HT1080 (cell line): Measurements from ENCODE around the gene LIN54. TPM values are rescaled to one million over a fixed set of nuclear protein-coding genes. Genes with fewer than 3 reads are reported as not detected.
"Not testable (repeated sequence)": the region's sequence is repeated elsewhere in the genome, so short reads cannot be mapped to it uniquely, and the experiment has no call there.

Experiments used
- DNase-seq: peaks from one replicate; pipeline ENCODE4 v3.0.0-alpha.2; 2015; ENCODE audit warnings: low read depth
- total RNA-seq: library from RNA; depleted of rRNA; stranded (reverse); fragments of >200 nt; shearing (Covaris generic); gene quantifications from 2 replicates; pipeline ENCODE4 v1.2.3, GENCODE V29; 2014

LIN54 gene
- total RNA-seq, 1 experiment from 2014 or later: 18.5 TPM

DNA sequence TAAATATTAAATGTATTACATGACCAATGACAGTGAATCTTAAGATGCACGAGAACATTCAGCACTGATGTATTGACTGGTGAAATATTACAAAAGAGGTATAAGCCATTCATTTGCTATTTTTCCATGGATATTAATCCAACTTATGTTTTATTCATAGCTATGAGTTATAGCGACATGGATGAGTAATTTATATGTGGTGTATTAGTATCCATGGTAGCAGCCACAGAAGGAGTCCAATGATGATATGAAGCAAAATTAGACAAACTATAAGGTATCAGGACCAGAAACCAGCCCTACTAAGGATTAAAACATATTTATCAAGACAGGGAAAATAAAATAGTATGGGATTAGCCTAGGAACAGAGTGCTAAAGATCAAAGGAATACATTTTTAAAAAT lies 59.4 kb downstream of the LIN54 start:
- DNase-seq: no peak

DNA sequence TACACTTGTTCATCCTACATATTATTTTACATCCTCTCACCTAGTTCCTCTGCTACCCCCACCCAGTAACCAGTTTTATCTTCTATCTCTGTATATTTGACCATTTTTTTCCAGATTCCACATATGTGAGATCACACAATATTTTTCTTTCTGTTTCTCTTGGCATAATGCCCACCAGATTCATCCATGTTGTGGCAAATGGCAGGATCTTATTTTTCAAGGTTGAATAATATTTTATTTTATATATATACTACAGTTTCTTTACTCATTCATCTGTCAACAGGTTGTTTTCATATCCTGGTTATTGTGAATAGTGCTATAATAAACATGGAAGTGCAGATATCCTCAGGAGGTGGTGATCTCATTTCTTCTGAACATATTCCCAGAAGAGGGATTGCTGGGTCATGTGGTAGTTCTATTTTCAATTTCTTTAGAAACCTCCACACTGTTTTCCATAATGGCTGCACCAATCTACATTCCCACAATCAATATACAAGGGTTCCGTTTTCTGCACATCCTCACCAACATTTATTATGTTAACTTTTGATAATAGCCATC lies 61.9 kb downstream of the LIN54 start:
- peak; percentile 32 for DNase-seq

DNA sequence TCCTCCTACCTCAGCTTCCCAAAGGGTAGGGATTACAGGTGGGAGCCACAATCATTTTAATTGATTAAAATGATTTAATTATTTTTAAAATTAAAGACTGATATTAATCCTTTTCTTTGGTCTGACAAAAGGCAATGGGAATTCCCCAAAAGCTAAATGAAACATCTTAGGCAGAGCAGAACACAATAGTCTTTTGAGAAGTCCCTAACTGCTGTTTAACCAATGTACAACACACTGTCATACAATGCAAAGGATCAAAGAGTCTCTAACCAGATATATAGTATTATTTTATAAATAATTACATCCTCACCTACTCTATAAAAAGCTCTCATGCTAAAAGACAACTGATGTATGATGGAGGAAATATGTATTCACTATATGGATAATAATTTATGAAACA lies 63.1 kb downstream of the LIN54 start:
- no peak for DNase-seq

DNA sequence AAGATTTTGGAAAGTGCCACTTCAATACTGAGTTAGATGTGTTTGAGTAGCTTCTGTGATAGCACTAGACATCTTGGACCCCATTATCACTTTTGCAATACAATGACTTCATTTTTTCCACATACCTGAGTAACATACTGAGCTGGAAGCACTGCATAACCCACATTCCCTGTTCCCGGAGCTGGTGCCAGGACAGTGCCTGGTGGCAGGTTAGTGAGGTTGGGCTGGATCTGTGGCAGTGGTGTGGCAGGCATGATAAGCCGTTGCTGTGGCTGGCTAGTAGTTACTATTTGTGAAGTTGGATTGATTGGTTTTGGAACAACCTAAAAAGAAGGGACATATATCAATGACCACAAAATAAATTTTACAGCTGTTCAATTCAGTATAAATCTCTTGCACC lies 71.2 kb downstream of the LIN54 start:
- DNase-seq: no peak

DNA sequence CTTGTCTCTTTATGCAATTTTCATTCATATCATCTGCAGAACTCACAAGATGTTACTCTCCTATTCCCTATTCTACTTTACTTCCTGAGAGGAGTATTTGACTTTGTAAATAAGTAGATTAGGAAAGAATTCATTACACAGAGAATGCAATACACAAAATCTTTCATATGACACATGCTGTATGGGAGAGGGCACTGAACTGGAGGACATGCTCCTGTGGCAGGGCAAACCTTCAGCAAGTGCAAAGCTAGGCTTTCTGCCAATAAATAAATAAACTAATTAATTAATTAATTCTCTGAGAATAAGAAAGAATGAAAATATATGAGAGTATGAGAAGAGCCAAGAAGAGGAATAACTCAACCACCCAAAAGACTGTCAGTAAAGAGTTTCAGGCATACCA lies 76.2 kb downstream of the LIN54 start:
- no peak for DNase-seq

DNA sequence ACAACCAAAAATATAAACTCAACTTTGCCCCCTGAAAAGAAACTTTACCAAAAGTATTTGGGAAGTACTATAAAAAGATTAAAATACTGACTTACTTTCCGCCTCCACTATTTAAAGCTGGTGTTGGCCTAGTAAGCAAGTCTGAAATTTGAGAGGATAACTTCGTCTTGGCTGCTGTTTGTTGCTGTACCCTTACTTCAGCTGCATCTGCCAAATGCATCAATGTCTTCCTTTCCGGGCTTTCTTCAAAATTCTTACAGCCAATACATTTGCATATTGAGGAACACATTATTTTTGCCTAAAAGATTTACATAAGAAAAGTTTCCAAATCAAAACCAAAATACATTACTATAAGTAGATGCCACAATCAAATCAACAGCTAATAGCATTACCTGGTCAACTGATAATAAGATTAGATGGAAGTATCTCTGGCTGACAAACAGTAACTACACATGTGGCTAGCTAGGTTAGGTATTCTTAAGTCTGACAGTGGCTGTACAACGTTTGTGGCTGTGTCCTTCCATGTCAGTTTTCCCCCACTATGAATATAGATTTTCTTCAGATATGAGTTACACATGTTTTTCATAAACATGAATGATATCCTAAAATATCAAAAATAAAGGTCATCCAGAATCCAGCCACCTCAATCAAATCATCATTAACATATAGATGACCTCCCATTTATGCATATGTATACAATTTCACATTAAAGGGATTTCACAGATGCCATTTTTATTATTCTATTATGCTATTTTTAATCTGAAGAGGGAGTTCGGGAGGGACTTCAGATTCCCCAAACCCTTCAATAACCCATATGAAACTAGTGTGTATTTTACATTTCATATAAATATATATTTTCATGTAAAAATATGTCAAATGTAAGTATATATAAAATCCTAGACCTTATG lies 79.5 kb downstream of the LIN54 start:
- no peak for DNase-seq

DNA sequence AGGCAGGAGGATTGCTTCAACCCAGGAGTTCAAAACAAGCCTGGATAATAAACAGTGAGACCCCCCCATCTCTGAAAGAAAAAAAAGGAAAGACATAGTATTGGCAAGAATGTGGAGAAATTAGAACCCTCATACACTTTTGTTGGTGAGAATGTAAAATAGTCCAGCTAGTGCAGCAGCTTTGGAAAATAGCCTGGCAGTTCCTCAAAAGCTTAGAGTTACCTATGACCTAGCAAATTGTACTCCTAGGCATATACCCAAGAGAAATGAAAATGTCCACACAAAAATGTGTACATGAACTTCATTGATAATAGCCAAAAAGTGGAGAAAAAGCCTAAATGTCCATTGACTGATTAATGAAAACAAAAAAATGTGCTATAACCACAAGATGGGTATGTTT lies 88.8 kb downstream of the LIN54 start:
- no peak for DNase-seq

DNA sequence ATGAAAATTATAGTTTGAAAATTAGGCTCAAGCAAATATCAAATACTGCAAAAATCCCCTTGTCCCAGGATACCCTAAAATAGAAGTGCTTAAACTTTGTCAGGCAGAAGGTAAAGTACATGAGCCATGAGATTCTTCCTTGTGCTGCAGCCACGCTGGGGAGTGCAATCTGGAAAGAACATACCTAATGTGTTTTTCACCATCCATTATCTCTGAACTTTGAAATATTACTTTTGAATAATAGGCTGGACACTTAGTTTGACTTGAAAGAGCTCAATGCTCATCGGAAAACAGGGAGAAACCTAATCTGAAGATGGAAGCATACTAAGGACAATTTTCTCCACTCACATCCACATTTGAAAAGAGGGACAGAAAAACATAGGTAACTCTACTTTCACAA lies 91.2 kb downstream of the LIN54 start:
- no peak for DNase-seq

DNA sequence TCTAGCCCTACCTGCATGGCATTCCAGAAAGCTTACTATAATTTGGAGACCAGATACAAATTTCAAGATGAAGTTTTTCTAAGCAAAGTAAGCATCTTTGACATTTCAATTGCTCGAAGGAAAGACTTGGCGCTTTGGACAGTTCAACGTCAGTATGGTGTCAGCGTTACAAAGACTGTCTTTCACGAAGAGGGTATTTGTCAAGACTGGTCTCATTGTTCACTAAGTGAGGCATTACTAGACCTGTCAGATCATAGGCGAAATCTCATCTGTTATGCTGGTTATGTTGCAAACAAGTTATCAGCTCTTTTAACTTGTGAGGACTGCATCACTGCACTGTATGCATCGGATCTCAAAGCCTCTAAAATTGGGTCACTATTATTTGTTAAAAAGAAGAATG lies 92.5 kb downstream of the LIN54 start:
- DNase-seq: no peak

DNA sequence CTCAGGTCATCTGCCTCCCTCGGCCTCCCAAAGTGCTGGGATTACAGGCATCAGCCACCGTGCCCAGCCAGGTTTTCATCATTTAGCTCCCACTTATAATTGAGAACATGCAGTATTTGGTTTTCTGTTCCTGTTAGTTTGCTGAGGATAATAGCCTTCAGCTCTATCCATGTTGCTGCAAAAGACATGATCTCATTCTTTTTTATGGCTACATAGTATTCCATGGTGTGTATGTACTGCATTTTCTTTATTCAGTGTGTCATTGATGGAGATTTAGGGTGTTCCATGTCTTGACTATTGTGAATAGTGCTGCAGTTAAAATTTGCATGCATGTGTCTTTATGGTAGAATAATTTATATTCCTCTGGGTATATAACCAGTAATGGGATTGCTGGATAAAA lies 96.7 kb downstream of the LIN54 start:
- DNase-seq: not testable (repeated sequence)

DNA sequence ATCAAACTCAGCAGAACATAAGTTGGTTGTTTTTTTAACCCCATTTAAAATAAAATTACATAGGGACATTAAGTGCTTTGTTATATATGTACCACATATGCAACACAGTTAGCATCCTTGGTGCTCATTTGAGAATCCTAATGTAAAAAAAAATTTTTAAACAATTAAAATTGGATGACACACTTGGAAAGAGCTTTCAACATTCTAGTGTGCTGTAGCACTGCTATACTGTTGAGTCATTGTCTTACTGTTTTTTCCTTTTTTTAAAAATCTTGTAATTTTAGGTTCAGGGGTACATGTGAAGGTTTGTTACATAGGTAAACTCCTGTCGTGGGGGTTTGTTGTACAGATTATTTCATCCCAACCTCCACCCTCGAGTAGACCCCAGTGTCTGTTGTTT lies 97.3 kb downstream of the LIN54 start:
- no peak for DNase-seq

DNA sequence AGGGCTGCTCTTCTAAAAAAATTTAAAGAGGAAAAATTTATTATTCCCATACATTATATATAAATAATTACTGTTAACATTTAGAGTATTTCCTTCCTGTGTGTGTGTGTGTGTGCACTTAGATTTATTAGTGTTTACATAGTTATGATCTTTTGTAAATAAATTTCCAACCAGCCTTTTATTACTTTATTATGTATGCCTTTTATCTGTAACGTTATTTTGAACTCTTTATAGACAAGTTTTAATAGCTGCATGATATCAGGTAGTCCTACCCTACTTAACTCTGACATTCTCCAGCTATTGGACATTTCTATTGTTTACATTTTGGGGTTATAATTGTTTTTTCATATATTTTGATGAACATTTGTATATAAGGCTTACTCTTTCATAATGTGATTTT lies 101.3 kb downstream of the LIN54 start:
- no peak for DNase-seq

DNA sequence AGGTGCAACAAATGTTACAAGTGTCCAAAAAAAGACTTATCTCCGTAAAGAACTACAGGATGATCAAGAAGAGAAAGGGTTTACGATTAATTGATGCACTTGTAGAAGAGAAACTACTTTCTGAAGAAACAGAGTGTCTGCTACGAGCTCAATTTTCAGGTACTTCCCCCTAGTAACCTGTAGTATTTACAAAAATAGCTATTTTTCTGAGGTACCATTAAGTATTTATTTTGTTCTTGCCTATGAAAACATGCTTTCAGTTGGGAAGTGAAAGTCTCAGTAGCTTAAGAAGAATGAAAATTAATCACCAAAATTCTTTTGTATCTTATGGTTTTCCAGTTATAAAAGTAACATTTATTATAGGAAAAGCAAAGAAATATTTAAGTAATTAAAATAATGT lies 104.2 kb downstream of the LIN54 start:
- no peak for DNase-seq

DNA sequence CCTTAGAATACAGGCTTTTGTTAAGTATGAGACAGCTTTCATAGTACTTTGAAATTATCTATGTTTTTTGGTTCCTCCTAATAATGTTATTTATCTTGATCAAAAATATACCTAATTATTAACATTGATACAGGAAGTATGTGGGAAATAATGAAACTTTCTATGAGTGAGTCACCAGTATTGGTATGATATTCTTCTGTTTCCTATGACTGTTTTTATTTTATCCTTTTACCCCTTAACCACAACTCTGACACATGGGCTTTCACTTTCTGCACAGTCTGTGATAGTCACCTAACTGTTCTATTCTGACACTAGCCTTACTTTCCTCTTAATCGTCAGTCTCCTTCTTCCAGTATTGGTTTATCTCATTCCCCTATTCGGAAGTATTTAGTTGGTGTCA lies 105.4 kb downstream of the LIN54 start:
- peak; percentile 81 for DNase-seq

DNA sequence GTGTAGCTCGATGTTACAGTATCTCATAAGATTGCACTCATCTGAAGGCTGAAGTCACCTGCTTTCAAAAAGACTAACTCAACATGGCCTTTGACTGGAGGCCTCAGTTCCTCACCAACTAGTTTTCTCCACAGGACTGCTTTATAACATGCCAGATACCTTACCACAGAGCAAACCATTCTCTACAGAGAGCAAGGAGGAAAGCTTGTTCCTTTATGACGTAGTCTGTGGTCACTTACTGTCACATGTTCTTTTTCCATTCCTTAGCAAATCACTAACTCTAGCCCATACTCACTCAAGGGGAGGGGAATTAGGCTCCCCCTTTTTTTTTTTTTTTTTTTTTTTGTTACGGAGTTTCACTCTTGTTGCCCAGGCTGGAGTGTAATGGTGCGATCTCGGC lies 106.9 kb downstream of the LIN54 start:
- DNase-seq: no peak

DNA sequence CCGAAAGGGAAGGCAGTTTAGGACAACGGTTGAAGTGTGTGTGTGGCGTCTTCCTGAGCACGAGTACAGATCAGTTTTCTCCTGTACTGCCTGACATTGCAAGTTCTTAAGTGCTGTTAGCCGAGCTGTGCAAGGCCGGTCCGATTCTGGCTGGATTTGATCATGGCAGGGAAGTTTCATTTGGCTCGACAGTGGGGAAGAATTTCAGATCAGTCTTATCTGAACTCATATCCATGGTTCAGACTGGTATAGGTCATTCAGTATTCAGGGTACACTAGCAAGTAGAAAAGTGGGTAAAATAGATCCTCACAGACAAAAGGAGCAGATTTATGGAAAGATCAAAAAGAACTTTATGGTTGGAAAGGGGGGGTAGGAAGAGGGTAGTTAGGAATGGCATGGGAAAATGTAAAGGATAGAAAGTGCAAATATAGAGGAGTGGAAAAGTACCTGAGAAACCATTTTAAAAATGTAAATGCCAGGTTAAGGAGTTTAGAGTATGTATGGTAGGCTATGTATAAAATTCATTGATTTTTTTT lies 109.4 kb downstream of the LIN54 start:
- DNase-seq: no peak

DNA sequence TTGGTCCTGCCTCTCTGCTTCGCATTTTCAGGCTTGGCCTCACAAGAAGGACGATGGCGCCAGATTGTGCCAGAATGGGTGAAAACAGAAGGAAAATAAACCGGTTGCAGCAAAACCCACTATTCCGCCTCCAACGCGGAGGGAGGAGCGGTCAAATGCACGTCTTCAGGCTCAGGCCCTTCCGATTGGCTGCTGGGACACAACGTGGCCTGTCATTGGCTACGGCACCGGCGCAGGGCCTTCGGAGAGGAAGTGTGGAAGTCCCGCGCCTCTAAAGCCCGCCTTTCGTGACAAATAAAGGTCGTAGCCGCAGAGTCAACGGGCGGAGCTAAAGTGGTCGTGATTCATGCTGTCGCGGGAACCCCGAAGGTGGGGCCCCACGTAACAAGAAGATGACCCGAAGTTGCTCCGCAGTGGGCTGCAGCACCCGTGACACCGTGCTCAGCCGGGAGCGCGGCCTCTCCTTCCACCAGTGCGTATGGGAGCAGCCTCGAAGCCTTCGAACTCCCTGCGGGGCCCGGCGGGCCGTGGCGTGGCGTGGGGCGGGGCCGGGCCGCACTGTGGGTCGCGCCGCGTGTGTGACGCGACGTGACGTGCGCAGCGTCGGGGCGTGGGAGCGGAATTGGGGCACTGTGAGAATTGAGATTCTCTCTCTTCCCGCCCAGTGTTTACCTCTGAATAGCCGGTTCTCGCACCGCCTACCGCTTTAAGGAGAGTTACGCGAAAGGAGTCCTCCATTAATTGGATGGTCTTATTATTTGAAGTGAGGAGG lies 110.0 kb downstream of the LIN54 start, which contains the start of gene THAP9:
Gene THAP9 (plus strand): TSS at position 325 of the 772 bp plus-strand sequence. CDS start 68 bp downstream, at position 393.
- DNase-seq: peak; percentile 99

DNA sequence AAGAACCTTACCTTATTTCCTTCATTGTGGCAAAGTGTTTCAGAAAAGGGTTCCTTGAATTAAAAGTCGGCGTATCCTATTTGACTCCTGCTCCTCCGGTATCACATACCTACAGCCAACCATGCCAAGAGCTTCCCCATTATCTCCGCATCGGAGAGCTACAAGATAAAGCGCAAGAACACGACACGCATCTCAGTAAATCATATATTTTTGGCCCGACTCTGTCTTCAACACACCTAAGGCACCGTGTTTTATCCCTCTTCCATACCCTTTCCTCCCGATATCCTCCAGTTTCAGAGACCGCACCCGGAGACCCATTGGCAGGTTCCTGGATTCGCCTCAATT lies 110.6 kb downstream of the LIN54 start:
- no peak for DNase-seq

DNA sequence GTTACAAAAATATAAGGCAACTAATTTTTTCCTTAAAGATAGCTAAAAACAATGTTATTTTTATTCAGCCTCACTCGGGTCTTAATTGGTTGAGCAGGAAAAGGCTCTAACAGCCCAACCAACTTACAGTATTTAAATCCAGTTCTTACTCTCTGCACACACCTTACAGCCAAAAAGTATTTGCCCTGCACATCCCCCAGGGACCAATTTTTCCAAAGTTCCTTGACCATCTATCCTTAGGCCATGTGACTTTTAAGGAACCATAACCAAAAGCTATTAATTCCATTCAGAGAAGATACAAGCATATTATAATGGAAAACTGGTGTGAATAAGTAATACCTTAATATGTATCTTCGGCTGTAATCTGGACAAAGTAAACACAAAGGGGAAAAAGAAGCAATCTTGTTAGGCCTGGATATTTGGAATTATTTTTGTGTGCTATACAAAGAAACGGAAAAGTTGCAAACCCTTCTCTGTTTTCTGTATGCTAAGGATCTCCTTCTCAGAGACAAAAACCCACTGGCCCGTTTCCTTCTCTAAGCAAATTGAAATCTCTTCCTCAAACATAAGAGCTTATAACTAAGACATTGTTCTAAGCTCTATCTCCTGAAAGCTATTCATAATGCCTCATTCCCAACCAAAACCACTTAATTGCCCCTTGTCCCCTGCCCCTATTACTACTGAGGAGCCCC lies 111.1 kb downstream of the LIN54 start:
- DNase-seq: no peak

DNA sequence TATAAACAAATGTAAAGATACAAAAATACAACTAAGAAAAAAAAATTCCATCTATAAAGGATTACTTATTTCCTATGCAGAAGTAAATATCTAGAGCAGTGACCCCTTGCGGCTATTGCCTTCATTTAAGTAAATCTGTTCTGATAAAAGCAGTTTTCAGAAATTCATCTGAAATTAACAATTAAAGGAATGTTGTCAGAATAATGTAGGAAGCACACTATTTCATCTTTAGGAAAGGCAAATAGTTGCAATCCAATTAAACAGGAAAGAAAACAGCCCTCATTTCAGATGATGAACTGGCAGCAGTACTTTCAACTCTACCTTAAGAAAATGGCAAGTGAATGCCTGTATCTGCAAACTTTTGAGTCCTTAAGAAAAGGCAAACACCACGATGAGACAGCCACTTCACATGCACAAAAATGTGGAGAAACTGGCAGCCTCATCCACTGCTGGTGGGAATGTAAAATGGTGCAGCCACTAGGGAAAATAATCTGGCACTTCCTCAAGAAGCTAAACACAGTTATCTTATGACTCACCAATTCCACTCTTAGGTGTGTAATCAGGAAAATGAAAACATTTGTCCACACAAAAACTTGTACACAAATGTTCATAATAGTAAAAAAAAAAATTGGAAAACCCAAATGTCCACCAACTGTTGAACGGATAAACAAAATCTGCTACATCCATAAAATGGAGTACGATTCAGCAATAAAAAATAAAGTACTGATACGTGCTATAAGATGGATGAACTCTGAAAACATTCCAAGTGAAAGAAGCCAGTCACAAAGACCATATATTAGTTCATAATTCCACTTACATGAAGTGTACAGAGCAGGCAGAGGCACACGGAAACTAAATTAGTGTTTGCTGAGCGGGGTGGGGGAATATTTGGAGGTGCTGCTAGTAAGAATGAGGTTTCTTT lies 112.0 kb downstream of the LIN54 start:
- peak; percentile 58 for DNase-seq
